AG10803 (cell line): ENCODE measurements around the gene PCDH17.

ENCODE experiments used
- DNase-seq: peaks from one replicate; pipeline ENCODE4 v3.0.0; 2010; ENCODE audit warnings: low read depth
- H3K4me3 ChIP-seq: 2 replicates; pipeline ENCODE4 v1.5.1; 2011; ENCODE audit warnings: mild to moderate bottlenecking, low read length, control low read depth
- CTCF ChIP-seq: conservative IDR thresholded peaks from 2 replicates; pipeline ENCODE4 v1.5.1; 2011; ENCODE audit warnings: mild to moderate bottlenecking, low read length, control low read depth, inconsistent platforms

Gene PCDH17

GRCh38 chr13:57698851-57699250 is 67.3 kb downstream of the PCDH17 start:
- TF ChIP-seq CTCF, result no peak
- DNase-seq, result no peak
- H3K4me3 ChIP-seq, result no peak overlapping the region

- TF ChIP-seq CTCF, result no peak
- DNase-seq, result no peak
- no peak overlapping the region for H3K4me3 ChIP-seq
Measured at GRCh38 chr13:57704031-57704430, 72.5 kb downstream of the PCDH17 start.

GRCh38 chr13:57716295-57716694 is 84.8 kb downstream of the PCDH17 start:
- no peak overlapping the region for H3K4me3 ChIP-seq
- no peak for TF ChIP-seq CTCF
- DNase-seq, result no peak

GRCh38 chr13:57724486-57725272 is 93.1 kb downstream of the PCDH17 start:
- no peak for DNase-seq
- no peak for TF ChIP-seq CTCF
- no peak overlapping the region for H3K4me3 ChIP-seq

- no peak for DNase-seq
- no peak for TF ChIP-seq CTCF
- H3K4me3 ChIP-seq, result no peak overlapping the region
Measured at GRCh38 chr13:57725480-57725879, 93.9 kb downstream of the PCDH17 start.

- DNase-seq, result no peak
- no peak overlapping the region for H3K4me3 ChIP-seq
- TF ChIP-seq CTCF, result no peak
Measured at GRCh38 chr13:57726981-57727380, 95.4 kb downstream of the PCDH17 start.

GRCh38 chr13:57734306-57734705 is 102.8 kb downstream of the PCDH17 start:
- no peak for DNase-seq
- no peak for TF ChIP-seq CTCF
- no peak overlapping the region for H3K4me3 ChIP-seq
